Activated CD4-positive, alpha-beta memory T cell treated with anti-CD3 and anti-CD28 coated beads, Interleukin-2, amount 10 ng/mL, durations not matched to agents 7 days and 5 days (primary cell): ENCODE data around the gene IL11RA. TPM values are rescaled to one million over a fixed set of nuclear protein-coding genes. Genes with fewer than 3 reads are reported as not detected.

Source experiments
- CTCF ChIA-PET: fragments of 350-600 bp; sonication (Branson Sonifier 250); formaldehyde crosslinking; loops from one replicate; lab custom pipeline; 2021; ENCODE audit warnings: antibody characterized with exemption, inconsistent platforms; lab: Charles Lee
- POLR2A ChIA-PET: fragments of 350-600 bp; sonication (Branson Sonifier 250); formaldehyde crosslinking; loops from one replicate; lab custom pipeline; 2021; ENCODE audit warnings: antibody characterized with exemption; lab: Charles Lee
- DNase-seq: peaks from one replicate; pipeline ENCODE4 v3.0.0-alpha.2; 2020
- H3K27ac Mint-ChIP-seq: one replicate; pipeline ENCODE4 v1.8.0; 2021; ENCODE audit warnings: mild to moderate bottlenecking, mixed read lengths
- H3K27me3 Mint-ChIP-seq: one replicate; pipeline ENCODE4 v1.8.0; 2021; ENCODE audit warnings: mixed read lengths
- H3K36me3 Mint-ChIP-seq: one replicate; pipeline ENCODE4 v1.8.0; 2021; ENCODE audit warnings: low read depth, mixed read lengths
- H3K4me1 Mint-ChIP-seq: one replicate; pipeline ENCODE4 v1.8.0; 2021; ENCODE audit warnings: mixed read lengths
- H3K4me3 Mint-ChIP-seq: one replicate; pipeline ENCODE4 v1.8.0; 2021; ENCODE audit warnings: mild to moderate bottlenecking, mixed read lengths
- H3K9me3 Mint-ChIP-seq: one replicate; pipeline ENCODE4 v1.8.0; 2021; ENCODE audit warnings: mixed read lengths
- total RNA-seq, 2 experiments: library from RNA; stranded (reverse); gene quantifications; one replicate each; pipeline ENCODE4 v1.2.3, GENCODE V29; 2021

Gene IL11RA
- total RNA-seq, 2 experiments from 2014 or later = 51.5 to 54.0 TPM

GRCh38 chr9:34675869-34676268, 23.9 kb downstream of the IL11RA start:
- DNase-seq = no peak
- H3K27ac Mint-ChIP-seq = no peak overlapping the region
- no peaks in the 10 kb centered on the region for H3K27me3 Mint-ChIP-seq
- no peak overlapping the region for H3K4me3 Mint-ChIP-seq
- ChIA-PET POLR2A (interaction anchor here (1.1 to 1.3 kb wide), 2 partner anchors 11 to 12 kb away, joined by 3 read pairs; no protein-coding TSS in a partner anchor), CTCF (interaction anchor here (3.1 kb wide), 1 partner anchor 26 kb away, joined by 22 read pairs; no protein-coding TSS in a partner anchor)
- H3K4me1 Mint-ChIP-seq = peaks cover 2% of the 10 kb centered on the region
- H3K36me3 Mint-ChIP-seq = peaks cover 2% of the 10 kb centered on the region
- H3K9me3 Mint-ChIP-seq = no peaks in the 10 kb centered on the region

- H3K9me3 Mint-ChIP-seq = no peaks in the 10 kb centered on the region
- peaks cover 6% of the 10 kb centered on the region for H3K36me3 Mint-ChIP-seq
- ChIA-PET CTCF (interaction anchor here (1.2 kb wide), 1 partner anchor 17 kb away, joined by 4 read pairs; no protein-coding TSS in a partner anchor), POLR2A (no interaction called here)
- no peak for DNase-seq
- H3K27ac Mint-ChIP-seq = no peak overlapping the region
- H3K27me3 Mint-ChIP-seq = no peaks in the 10 kb centered on the region
- H3K4me1 Mint-ChIP-seq = peaks cover 10% of the 10 kb centered on the region
- H3K4me3 Mint-ChIP-seq = no peak overlapping the region
Observed at GRCh38 chr9:34684145-34684544, 32.2 kb downstream of the IL11RA start.

- Mint-ChIP-seq H3K27ac (no peak overlapping the region), H3K4me3 (no peak overlapping the region), H3K9me3 (no peaks in the 10 kb centered on the region), H3K4me1 (peaks cover 10% of the 10 kb centered on the region), H3K36me3 (peaks cover 6% of the 10 kb centered on the region), H3K27me3 (no peaks in the 10 kb centered on the region)
- ChIA-PET POLR2A (no interaction called here), CTCF (no interaction called here)
- DNase-seq = no peak
Observed at GRCh38 chr9:34684816-34685215, 32.8 kb downstream of the IL11RA start.

GRCh38 chr9:34685591-34685990, 33.6 kb downstream of the IL11RA start:
- Mint-ChIP-seq H3K9me3 (no peaks in the 10 kb centered on the region), H3K4me1 (peaks cover 10% of the 10 kb centered on the region), H3K27ac (no peak overlapping the region), H3K36me3 (peaks cover 6% of the 10 kb centered on the region), H3K27me3 (no peaks in the 10 kb centered on the region), H3K4me3 (no peak overlapping the region)
- CTCF ChIA-PET = interaction anchor here (0.6 to 1.9 kb wide), 3 partner anchors 13 to 214 kb away, joined by 4 to 7 read pairs (median 4); no protein-coding TSS in a partner anchor
- POLR2A ChIA-PET = no interaction called here
- no peak for DNase-seq

GRCh38 chr9:34686231-34686630, 34.2 kb downstream of the IL11RA start:
- no peak overlapping the region for H3K27ac Mint-ChIP-seq
- DNase-seq = no peak
- ChIA-PET POLR2A (no interaction called here), CTCF (interaction anchor here (1.3 to 1.9 kb wide), 2 partner anchors 12 to 16 kb away, joined by 4 to 7 read pairs; no protein-coding TSS in a partner anchor)
- no peaks in the 10 kb centered on the region for H3K27me3 Mint-ChIP-seq
- peaks cover 10% of the 10 kb centered on the region for H3K4me1 Mint-ChIP-seq
- peaks cover under 1% of the 10 kb centered on the region for H3K36me3 Mint-ChIP-seq
- no peak overlapping the region for H3K4me3 Mint-ChIP-seq
- H3K9me3 Mint-ChIP-seq = no peaks in the 10 kb centered on the region

- H3K36me3 Mint-ChIP-seq = no peaks in the 10 kb centered on the region
- CTCF ChIA-PET = interaction anchor here (0.9 to 1.9 kb wide), 3 partner anchors 12 to 297 kb away, joined by 3 to 7 read pairs (median 4); no protein-coding TSS in a partner anchor
- H3K9me3 Mint-ChIP-seq = no peaks in the 10 kb centered on the region
- H3K27ac Mint-ChIP-seq = no peak overlapping the region
- H3K4me3 Mint-ChIP-seq = no peak overlapping the region
- POLR2A ChIA-PET = interaction anchor here (0.9 kb wide), 1 partner anchor 29 kb away, joined by 3 read pairs; no protein-coding TSS in a partner anchor
- DNase-seq = no peak
- H3K27me3 Mint-ChIP-seq = no peaks in the 10 kb centered on the region
- peaks cover 10% of the 10 kb centered on the region for H3K4me1 Mint-ChIP-seq
Observed at GRCh38 chr9:34686732-34687131, 34.7 kb downstream of the IL11RA start.

- no peak for DNase-seq
- no peak overlapping the region for H3K4me3 Mint-ChIP-seq
- H3K4me1 Mint-ChIP-seq = peaks cover 10% of the 10 kb centered on the region
- no peaks in the 10 kb centered on the region for H3K36me3 Mint-ChIP-seq
- CTCF ChIA-PET = interaction anchor here (0.9 kb wide), 1 partner anchor 297 kb away, joined by 3 read pairs; no protein-coding TSS in a partner anchor
- H3K27ac Mint-ChIP-seq = no peak overlapping the region
- no peaks in the 10 kb centered on the region for H3K27me3 Mint-ChIP-seq
- no peaks in the 10 kb centered on the region for H3K9me3 Mint-ChIP-seq
- POLR2A ChIA-PET = interaction anchor here (0.9 kb wide), 1 partner anchor 28 kb away, joined by 3 read pairs; no protein-coding TSS in a partner anchor
Observed at GRCh38 chr9:34687276-34688030, 35.5 kb downstream of the IL11RA start.

- no peak overlapping the region for H3K27ac Mint-ChIP-seq
- H3K9me3 Mint-ChIP-seq = no peaks in the 10 kb centered on the region
- no peaks in the 10 kb centered on the region for H3K27me3 Mint-ChIP-seq
- H3K4me1 Mint-ChIP-seq = peaks cover 10% of the 10 kb centered on the region
- ChIA-PET POLR2A (no interaction called here), CTCF (no interaction called here)
- H3K4me3 Mint-ChIP-seq = no peak overlapping the region
- no peak for DNase-seq
- no peaks in the 10 kb centered on the region for H3K36me3 Mint-ChIP-seq
Observed at GRCh38 chr9:34688329-34689115, 36.5 kb downstream of the IL11RA start.

GRCh38 chr9:34689116-34689470, 37.1 kb downstream of the IL11RA start:
- Mint-ChIP-seq H3K27ac (no peak overlapping the region), H3K9me3 (no peaks in the 10 kb centered on the region), H3K4me1 (peaks cover 7% of the 10 kb centered on the region), H3K4me3 (no peak overlapping the region), H3K36me3 (no peaks in the 10 kb centered on the region), H3K27me3 (no peaks in the 10 kb centered on the region)
- CTCF ChIA-PET = no interaction called here
- no peak for DNase-seq
- POLR2A ChIA-PET = no interaction called here

GRCh38 chr9:34689512-34689911, 37.5 kb downstream of the IL11RA start:
- Mint-ChIP-seq H3K36me3 (no peaks in the 10 kb centered on the region), H3K4me1 (peaks cover 6% of the 10 kb centered on the region), H3K4me3 (no peak overlapping the region), H3K27ac (no peak overlapping the region), H3K27me3 (no peaks in the 10 kb centered on the region), H3K9me3 (no peaks in the 10 kb centered on the region)
- no peak for DNase-seq
- POLR2A ChIA-PET = no interaction called here
- CTCF ChIA-PET = no interaction called here

GRCh38 chr9:34690983-34691935, 39.3 kb downstream of the IL11RA start, which contains the start of gene CCL19:
CCL19 (minus strand) TSS chr9:34691276; CDS start chr9:34691139, 137 bp downstream.
- ChIA-PET CTCF (interaction anchor here (0.9 to 1.2 kb wide), 2 partner anchors 9 to 11 kb away, joined by 3 to 5 read pairs; no protein-coding TSS in a partner anchor), POLR2A (no interaction called here)
- no peak within 1 kb of the TSS for H3K4me3 Mint-ChIP-seq
- H3K27ac Mint-ChIP-seq = no peak within 1 kb of the TSS
- H3K4me1 Mint-ChIP-seq = no peaks in the 10 kb centered on the region
- no peaks in the 10 kb centered on the region for H3K27me3 Mint-ChIP-seq
- H3K36me3 Mint-ChIP-seq = no peaks in the 10 kb centered on the region
- H3K9me3 Mint-ChIP-seq = no peaks in the 10 kb centered on the region
- no peak for DNase-seq

GRCh38 chr9:34691936-34692315, 39.9 kb downstream of the IL11RA start:
- Mint-ChIP-seq H3K4me1 (no peaks in the 10 kb centered on the region), H3K27me3 (no peaks in the 10 kb centered on the region), H3K27ac (no peak overlapping the region), H3K9me3 (no peaks in the 10 kb centered on the region), H3K4me3 (no peak overlapping the region), H3K36me3 (no peaks in the 10 kb centered on the region)
- CTCF ChIA-PET = interaction anchor here (0.9 to 1.2 kb wide), 2 partner anchors 9 to 11 kb away, joined by 3 to 5 read pairs; no protein-coding TSS in a partner anchor
- POLR2A ChIA-PET = no interaction called here
- no peak for DNase-seq
